GM12872 (cell line): ENCODE results near the gene CHI3L1.

ENCODE experiments used
- TF ChIP-seq, protein P1 (sequence below): IDR thresholded peaks from 3 replicates; pipeline ENCODE4 v1.5.1; 2011; ENCODE audit warnings: low read depth, mild to moderate bottlenecking, low read length, moderate library complexity; ENCODE audit not compliant: insufficient read depth

CHI3L1 gene

DNA sequence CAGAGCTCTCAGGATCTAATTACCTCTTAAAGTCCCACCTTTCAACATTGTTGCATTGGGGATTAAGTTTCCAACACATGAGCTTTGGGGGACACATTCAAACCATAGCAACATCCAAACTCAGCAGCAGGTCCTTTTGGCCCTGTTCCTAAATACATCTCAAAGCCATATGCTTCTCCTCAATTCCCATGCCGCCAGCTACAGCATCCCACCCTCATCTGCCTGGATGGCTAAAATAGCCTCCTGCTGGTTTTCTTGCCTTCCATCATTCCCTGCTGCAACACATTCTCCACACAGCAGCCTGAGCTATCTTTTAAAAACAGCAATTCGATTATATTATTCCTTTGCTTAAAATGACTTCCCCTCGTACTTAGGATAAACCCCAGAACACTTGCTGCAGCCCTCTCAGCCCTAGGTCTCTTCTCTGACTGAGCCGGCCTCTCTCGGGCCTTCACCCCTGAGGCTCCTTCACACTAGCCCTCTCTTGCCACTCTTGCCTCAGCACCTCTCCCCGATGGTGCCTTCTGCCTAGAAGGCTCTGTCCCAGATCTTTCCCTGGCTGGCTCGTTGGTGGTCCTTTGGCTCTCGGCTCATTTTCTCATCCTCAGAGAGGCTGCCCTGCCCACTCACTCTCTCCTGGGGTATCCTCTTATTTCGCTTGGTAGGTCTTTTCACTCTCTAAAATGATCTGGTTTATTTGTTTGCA is 27.4 kb downstream of the CHI3L1 start:
- TF ChIP-seq, protein P1, sequence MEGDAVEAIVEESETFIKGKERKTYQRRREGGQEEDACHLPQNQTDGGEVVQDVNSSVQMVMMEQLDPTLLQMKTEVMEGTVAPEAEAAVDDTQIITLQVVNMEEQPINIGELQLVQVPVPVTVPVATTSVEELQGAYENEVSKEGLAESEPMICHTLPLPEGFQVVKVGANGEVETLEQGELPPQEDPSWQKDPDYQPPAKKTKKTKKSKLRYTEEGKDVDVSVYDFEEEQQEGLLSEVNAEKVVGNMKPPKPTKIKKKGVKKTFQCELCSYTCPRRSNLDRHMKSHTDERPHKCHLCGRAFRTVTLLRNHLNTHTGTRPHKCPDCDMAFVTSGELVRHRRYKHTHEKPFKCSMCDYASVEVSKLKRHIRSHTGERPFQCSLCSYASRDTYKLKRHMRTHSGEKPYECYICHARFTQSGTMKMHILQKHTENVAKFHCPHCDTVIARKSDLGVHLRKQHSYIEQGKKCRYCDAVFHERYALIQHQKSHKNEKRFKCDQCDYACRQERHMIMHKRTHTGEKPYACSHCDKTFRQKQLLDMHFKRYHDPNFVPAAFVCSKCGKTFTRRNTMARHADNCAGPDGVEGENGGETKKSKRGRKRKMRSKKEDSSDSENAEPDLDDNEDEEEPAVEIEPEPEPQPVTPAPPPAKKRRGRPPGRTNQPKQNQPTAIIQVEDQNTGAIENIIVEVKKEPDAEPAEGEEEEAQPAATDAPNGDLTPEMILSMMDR, result no peak

GRCh38 chr1:203158423-203158822 is 28.1 kb downstream of the CHI3L1 start:
- TF ChIP-seq, protein P1, result no peak

- TF ChIP-seq, protein P1, result no peak
These were observed 30.2 kb downstream of the CHI3L1 start for GRCh38 chr1:203156280-203156679.

DNA sequence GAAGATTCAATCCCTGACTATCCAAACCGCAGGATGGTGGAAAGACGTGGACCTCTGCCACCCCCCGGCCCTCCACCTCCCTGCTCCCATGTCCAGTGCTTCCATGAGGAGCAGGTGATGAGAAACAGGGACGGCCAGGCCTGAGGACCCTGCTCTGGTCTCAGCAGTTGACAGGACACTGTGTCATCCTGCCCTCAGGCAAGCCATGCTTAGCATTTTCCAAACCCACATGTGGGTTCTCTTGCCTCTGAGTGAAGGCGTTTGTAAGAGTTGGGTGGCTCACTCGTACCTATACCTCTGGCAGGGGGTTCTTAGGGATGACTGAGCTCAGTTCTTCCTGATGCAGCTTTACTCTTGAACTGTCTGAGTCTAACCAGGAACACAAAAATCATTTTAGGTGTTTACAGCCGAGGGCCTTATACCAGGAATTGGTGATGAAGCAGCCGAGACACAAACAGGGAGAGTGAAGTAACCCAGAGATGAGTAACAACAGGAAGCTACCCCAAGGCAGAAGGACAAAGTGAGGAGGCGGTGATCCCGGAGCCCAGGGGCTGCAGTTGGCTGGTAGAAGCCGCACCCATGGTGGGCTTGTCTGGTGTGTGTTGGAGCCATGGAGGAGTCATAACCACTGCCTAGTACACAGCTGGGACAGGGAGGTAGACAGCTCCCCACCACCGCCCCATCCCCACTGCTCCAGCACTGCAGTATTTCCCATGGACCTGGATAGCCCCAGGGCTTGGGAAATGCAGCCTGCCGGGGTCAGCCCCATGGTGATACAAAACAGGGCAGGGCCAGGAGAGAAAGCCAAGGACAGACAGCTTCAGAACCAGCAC is 32.3 kb downstream of the CHI3L1 start:
- TF ChIP-seq, protein P1, result no peak

DNA sequence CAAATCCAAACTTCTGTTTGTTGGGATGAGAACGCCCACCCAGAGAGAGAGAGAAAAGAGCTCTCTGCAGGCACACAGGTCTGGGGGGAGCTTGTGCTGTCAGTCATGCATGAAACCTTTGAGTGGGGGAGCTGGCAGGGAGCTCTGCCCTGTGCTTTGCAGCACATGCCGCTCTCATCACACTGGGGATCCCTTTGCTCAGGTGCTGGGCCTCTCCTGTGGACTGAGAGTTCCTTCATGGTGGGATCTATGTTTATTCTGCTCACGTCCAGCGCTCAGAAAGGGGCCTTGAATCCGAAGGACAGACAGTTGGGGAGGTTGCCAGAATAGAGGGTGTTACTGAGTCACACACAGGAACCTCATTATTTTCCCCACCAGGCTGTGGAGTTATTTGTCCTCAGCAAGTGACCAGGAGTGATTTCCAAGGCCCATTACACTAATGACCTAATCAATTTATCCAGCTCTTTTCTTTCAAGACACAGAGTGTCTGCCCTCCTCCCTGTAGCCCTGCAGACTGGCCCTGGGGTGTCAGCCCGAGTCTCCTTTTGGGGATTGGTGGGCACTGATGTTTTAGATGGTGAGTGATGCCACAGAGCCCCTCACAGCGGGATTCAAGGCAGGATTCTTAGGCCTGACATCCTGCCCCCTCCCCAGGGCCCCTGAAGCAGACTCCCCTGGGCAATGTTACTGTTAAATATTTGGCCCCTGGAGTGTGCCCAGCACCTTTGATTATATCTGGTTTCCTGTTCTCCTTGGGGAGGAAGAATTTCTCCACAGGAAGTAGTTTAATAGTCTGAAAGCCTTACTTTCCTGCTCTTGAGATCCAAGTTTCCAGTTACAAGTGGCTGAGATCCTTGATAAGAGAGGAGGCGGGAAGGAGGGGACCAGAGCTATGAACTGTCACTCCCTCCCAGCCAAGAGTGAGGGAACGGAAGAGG is 33.2 kb downstream of the CHI3L1 start:
- TF ChIP-seq, protein P1, result no peak

GRCh38 chr1:203152158-203153034 is 34.1 kb downstream of the CHI3L1 start:
- TF ChIP-seq, protein P1, result no peak
